PC-3 (cell line): ENCODE measurements around the gene MDFIC2.

Experiments used
- CTCF ChIP-seq: fragments of 300-600 bp; sonication (generic); conservative IDR thresholded peaks from 2 replicates; pipeline ENCODE4 v1.5.1; 2017; ENCODE audit warnings: antibody characterized with exemption, low read depth, mild to moderate bottlenecking, low read length
- EZH2 ChIP-seq: fragments of 300-600 bp; sonication (generic); IDR thresholded peaks from one replicate; pipeline ENCODE4 v1.6.1; 2017; ENCODE audit warnings: antibody characterized with exemption, mild to moderate bottlenecking, low read length; ENCODE audit not compliant: unreplicated experiment
- EZH2phosphoT487 ChIP-seq: fragments of 300-600 bp; sonication (generic); IDR thresholded peaks from 2 replicates; pipeline ENCODE4 v1.6.1; 2018; ENCODE audit warnings: mild to moderate bottlenecking, antibody characterized with exemption, low read length, borderline replicate concordance

DNA sequence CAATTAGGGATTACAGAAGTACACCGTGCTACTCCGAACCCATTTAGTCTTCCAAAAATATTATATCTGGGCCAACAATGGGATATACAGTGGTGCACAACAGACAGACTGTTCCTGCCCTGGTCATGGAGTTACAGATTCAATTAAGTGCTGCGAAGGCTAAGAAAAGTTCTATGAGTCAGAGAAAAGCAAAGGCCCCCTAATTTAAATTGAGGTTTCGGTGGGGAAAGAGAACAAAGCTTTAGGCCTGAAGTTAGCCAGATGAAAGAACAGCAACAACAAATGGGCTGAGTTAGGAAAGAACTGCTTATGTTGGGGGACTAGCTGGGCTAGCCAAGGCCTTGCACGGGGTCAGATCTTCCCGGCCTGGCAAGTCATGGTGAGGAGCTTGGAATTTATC lies 131.8 kb downstream of the MDFIC2 start:
- no peak for TF ChIP-seq CTCF
- TF ChIP-seq EZH2: no peak
- no peak for TF ChIP-seq EZH2phosphoT487
